ENCODE results near the gene ZBTB17.

Gene ZBTB17

DNA sequence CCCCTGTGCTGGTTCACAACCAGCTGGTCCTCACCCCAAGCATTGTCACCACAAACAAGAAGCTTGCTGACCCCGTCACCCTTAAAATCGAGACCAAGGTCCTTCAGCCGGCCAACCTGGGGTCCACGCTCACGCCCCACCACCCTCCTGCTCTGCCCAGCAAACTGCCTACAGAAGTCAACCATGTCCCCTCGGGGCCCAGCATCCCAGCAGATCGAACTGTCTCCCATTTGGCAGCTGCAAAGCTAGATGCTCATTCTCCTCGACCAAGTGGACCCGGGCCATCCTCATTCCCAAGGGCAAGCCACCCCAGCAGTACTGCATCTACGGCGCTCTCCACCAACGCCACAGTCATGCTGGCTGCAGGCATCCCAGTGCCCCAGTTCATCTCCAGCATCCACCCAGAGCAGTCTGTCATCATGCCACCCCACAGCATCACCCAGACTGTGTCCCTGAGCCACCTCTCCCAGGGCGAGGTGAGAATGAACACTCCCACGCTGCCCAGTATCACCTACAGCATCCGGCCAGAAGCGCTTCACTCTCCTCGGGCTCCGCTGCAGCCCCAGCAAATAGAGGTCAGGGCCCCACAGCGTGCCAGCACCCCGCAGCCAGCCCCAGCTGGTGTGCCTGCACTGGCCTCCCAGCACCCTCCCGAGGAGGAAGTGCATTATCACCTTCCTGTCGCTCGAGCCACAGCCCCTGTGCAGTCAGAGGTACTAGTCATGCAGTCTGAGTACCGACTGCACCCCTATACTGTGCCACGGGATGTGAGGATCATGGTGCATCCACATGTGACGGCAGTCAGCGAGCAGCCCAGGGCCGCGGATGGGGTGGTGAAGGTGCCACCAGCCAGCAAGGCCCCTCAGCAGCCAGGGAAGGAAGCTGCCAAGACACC lies 40.6 kb downstream of the ZBTB17 start:
- H3K9me3 ChIP-seq (ENCODE audit: severe bottlenecking) = no peaks in the 10 kb centered on the region
- no peak for DNase-seq
- H3K36me3 ChIP-seq = peaks cover 85% of the 10 kb centered on the region
- no peak overlapping the region for H3K27ac ChIP-seq
- TF ChIP-seq, protein P1, sequence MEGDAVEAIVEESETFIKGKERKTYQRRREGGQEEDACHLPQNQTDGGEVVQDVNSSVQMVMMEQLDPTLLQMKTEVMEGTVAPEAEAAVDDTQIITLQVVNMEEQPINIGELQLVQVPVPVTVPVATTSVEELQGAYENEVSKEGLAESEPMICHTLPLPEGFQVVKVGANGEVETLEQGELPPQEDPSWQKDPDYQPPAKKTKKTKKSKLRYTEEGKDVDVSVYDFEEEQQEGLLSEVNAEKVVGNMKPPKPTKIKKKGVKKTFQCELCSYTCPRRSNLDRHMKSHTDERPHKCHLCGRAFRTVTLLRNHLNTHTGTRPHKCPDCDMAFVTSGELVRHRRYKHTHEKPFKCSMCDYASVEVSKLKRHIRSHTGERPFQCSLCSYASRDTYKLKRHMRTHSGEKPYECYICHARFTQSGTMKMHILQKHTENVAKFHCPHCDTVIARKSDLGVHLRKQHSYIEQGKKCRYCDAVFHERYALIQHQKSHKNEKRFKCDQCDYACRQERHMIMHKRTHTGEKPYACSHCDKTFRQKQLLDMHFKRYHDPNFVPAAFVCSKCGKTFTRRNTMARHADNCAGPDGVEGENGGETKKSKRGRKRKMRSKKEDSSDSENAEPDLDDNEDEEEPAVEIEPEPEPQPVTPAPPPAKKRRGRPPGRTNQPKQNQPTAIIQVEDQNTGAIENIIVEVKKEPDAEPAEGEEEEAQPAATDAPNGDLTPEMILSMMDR (IDR thresholded peaks at IDR 0.05; ENCODE audit: low read depth, low read length) = no peak
- H3K27me3 ChIP-seq (ENCODE audit: insufficient read depth, low read depth, severe bottlenecking) = no peaks in the 10 kb centered on the region
- no peak overlapping the region for H3K4me3 ChIP-seq (ENCODE audit: low read depth, low read length)

DNA sequence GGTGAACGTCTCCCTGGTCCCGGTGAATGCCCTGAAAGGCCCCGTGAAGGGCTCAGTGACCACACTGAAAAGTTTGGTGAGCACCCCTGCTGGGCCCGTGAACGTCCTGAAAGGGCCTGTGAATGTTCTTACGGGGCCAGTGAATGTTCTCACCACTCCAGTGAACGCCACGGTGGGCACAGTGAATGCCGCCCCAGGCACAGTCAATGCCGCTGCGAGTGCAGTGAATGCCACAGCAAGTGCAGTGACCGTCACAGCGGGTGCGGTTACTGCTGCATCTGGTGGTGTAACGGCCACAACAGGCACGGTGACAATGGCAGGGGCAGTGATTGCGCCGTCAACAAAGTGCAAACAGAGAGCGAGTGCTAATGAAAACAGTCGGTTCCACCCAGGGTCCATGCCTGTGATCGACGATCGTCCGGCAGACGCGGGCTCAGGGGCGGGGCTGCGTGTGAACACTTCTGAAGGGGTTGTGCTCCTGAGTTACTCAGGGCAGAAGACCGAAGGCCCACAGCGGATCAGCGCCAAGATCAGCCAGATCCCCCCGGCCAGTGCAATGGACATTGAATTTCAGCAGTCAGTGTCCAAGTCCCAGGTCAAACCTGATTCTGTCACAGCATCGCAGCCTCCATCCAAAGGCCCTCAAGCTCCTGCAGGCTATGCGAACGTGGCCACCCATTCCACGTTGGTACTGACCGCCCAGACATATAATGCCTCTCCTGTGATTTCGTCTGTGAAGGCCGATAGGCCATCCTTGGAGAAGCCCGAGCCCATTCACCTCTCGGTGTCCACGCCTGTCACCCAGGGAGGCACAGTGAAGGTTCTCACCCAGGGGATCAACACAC lies 41.5 kb downstream of the ZBTB17 start:
- Histone ChIP-seq H3K4me3 (ENCODE audit: low read depth, low read length) (no peak overlapping the region), H3K36me3 (peaks cover 88% of the 10 kb centered on the region), H3K27me3 (ENCODE audit: insufficient read depth, low read depth, severe bottlenecking) (no peaks in the 10 kb centered on the region), H3K9me3 (ENCODE audit: severe bottlenecking) (no peaks in the 10 kb centered on the region), H3K27ac (no peak overlapping the region)
- DNase-seq = no peak
- TF ChIP-seq, protein P1 (IDR thresholded peaks at IDR 0.05; ENCODE audit: low read depth, low read length) = no peak

DNA sequence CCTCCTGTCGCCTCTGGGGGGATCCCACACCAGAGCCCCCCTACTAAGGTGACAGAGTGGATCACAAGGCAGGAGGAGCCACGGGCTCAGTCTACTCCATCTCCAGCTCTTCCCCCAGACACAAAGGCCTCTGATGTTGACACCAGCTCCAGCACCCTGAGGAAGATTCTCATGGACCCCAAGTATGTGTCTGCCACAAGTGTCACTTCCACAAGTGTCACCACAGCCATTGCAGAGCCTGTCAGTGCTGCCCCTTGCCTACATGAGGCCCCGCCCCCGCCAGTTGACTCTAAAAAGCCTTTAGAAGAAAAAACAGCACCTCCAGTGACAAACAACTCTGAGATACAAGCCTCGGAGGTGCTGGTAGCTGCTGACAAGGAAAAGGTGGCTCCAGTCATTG lies 42.2 kb downstream of the ZBTB17 start:
- TF ChIP-seq, protein P1 (IDR thresholded peaks at IDR 0.05; ENCODE audit: low read depth, low read length) = no peak
- Histone ChIP-seq H3K4me3 (ENCODE audit: low read depth, low read length) (no peak overlapping the region), H3K36me3 (peaks cover 88% of the 10 kb centered on the region), H3K27ac (no peak overlapping the region), H3K9me3 (ENCODE audit: severe bottlenecking) (no peaks in the 10 kb centered on the region), H3K27me3 (ENCODE audit: insufficient read depth, low read depth, severe bottlenecking) (no peaks in the 10 kb centered on the region)
- no peak for DNase-seq

DNA sequence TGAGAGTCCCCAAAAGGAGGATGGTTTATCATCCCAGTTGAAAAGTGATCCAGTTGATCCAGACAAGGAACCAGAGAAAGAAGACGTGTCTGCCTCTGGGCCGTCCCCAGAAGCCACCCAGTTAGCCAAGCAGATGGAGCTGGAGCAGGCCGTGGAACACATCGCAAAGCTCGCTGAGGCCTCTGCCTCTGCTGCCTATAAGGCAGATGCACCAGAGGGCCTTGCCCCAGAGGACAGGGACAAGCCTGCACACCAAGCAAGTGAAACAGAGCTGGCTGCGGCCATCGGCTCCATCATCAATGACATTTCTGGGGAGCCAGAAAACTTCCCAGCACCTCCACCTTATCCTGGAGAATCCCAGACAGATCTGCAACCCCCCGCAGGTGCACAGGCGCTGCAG lies 43.3 kb downstream of the ZBTB17 start:
- no peak for DNase-seq
- TF ChIP-seq, protein P1 (IDR thresholded peaks at IDR 0.05; ENCODE audit: low read depth, low read length) = no peak
- H3K36me3 ChIP-seq = peaks cover 89% of the 10 kb centered on the region
- no peaks in the 10 kb centered on the region for H3K9me3 ChIP-seq (ENCODE audit: severe bottlenecking)
- no peaks in the 10 kb centered on the region for H3K27me3 ChIP-seq (ENCODE audit: insufficient read depth, low read depth, severe bottlenecking)
- H3K27ac ChIP-seq = no peak overlapping the region
- no peak overlapping the region for H3K4me3 ChIP-seq (ENCODE audit: low read depth, low read length)

DNA sequence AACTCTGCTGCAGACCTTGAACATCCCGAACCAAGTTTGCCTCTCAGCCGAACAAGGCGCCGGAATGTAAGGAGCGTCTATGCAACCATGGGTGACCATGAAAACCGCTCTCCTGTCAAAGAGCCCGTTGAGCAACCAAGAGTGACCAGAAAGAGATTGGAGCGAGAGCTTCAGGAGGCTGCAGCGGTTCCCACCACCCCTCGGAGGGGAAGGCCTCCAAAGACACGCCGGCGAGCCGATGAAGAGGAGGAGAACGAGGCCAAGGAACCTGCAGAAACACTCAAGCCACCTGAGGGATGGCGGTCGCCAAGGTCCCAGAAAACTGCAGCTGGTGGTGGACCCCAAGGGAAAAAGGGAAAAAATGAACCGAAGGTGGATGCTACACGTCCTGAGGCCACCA lies 44.0 kb downstream of the ZBTB17 start:
- peaks cover 92% of the 10 kb centered on the region for H3K36me3 ChIP-seq
- DNase-seq = no peak
- no peak overlapping the region for H3K27ac ChIP-seq
- H3K4me3 ChIP-seq (ENCODE audit: low read depth, low read length) = no peak overlapping the region
- H3K27me3 ChIP-seq (ENCODE audit: insufficient read depth, low read depth, severe bottlenecking) = no peaks in the 10 kb centered on the region
- TF ChIP-seq, protein P1 (IDR thresholded peaks at IDR 0.05; ENCODE audit: low read depth, low read length) = no peak
- H3K9me3 ChIP-seq (ENCODE audit: severe bottlenecking) = no peaks in the 10 kb centered on the region

All from WERI-Rb-1 (cell line).